ENCODE data around the gene ZDHHC12. TPM values are rescaled to one million over a fixed set of nuclear protein-coding genes. Genes with fewer than 3 reads are reported as not detected.

Gene ZDHHC12
- total RNA-seq, 1 experiment from 2014 or later = 57.6 TPM

DNA sequence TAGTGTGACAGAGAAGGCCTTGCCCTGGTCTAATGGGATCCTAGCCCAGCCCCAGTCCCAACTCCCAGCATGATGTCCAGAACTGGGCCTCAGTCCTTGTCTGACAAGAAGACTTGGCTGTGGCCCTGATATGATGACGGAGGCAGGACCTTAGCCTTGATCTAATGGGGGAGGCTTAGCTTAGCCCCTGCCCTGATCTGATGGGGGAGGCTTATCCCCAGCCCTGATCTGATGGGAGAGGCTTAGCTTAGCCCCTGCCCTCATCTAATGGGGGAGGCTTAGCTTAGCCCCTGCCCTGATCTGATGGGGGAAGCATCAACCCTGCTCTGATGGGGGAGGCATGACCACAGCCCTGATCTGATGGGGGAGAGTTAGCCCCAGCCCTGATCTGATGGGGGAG lies 17.9 kb downstream of the ZDHHC12 start:
- ChIA-PET POLR2A (no interaction called here), CTCF (no interaction called here), RAD21 (ENCODE audit: low non-redundant PET in 1 of 2, low total read pairs in 2 of 2, uncharacterized antibody in 2 of 2, unreplicated experiment in 2 of 2) (no interaction called here)
- H4K20me1 ChIP-seq (ENCODE audit: insufficient read depth) = no peaks in the 10 kb centered on the region
- no peaks in the 10 kb centered on the region for H3K9me3 ChIP-seq (ENCODE audit: control insufficient read depth in 1 of 2, insufficient read depth in 1 of 2, low read depth in 1 of 2, low read length in 2 of 2)
- TF ChIP-seq ZFX (IDR thresholded peaks at IDR 0.05) (no peak), ZNF274 (IDR thresholded peaks at IDR 0.05; ENCODE audit: low read depth, low read length) (no peak), RAD21 (IDR thresholded peaks at IDR 0.05; ENCODE audit: low read depth) (no peak), CEBPB (IDR thresholded peaks at IDR 0.05; ENCODE audit: low read depth) (no peak)
- TF ChIP-seq, protein P1, sequence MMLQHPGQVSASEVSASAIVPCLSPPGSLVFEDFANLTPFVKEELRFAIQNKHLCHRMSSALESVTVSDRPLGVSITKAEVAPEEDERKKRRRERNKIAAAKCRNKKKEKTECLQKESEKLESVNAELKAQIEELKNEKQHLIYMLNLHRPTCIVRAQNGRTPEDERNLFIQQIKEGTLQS (IDR thresholded peaks at IDR 0.05) = no peak
- peaks cover 4 to 17% of the 10 kb centered on the region in 2 experiments; a peak in 2 of 4 replicates for H3K36me3 ChIP-seq (ENCODE audit: control insufficient read depth in 1 of 2, insufficient read depth in 2 of 2, low read length in 2 of 2)
- ATAC-seq (no peak), DNase-seq (ENCODE audit: low read depth, low spot score) (no peak)
- intact Hi-C loops (cut with micrococcal nuclease) = no loop called here
- no peaks in the 10 kb centered on the region for H3K9me2 ChIP-seq (ENCODE audit: insufficient read depth)
- H3K27me3 ChIP-seq (ENCODE audit: insufficient read depth, low read length) = no peaks in the 10 kb centered on the region
- peaks cover 25% of the 10 kb centered on the region for H3K79me2 ChIP-seq (ENCODE audit: insufficient read depth, low read length)
- no TSS peak for BruUV-seq (replicated peaks)
- no peak overlapping the region for H3K4me3 ChIP-seq (replicated peaks in 1 of 2; ENCODE audit: low read depth in 1 of 2, low read length in 2 of 2)
- peaks cover 9 to 23% of the 10 kb centered on the region in 2 experiments for H3K4me1 ChIP-seq (ENCODE audit: control insufficient read depth in 1 of 2, insufficient read depth in 2 of 2, low read length in 2 of 2)
- H3K4me2 ChIP-seq (ENCODE audit: low read length) = no peak overlapping the region
- no peak overlapping the region for H3K27ac ChIP-seq (ENCODE audit: low read depth, low read length)
- no peak overlapping the region for H3K9ac ChIP-seq (ENCODE audit: low read length)
- H2AFZ ChIP-seq (ENCODE audit: low read depth, low read length, poor library complexity, severe bottlenecking) = no peak overlapping the region

DNA sequence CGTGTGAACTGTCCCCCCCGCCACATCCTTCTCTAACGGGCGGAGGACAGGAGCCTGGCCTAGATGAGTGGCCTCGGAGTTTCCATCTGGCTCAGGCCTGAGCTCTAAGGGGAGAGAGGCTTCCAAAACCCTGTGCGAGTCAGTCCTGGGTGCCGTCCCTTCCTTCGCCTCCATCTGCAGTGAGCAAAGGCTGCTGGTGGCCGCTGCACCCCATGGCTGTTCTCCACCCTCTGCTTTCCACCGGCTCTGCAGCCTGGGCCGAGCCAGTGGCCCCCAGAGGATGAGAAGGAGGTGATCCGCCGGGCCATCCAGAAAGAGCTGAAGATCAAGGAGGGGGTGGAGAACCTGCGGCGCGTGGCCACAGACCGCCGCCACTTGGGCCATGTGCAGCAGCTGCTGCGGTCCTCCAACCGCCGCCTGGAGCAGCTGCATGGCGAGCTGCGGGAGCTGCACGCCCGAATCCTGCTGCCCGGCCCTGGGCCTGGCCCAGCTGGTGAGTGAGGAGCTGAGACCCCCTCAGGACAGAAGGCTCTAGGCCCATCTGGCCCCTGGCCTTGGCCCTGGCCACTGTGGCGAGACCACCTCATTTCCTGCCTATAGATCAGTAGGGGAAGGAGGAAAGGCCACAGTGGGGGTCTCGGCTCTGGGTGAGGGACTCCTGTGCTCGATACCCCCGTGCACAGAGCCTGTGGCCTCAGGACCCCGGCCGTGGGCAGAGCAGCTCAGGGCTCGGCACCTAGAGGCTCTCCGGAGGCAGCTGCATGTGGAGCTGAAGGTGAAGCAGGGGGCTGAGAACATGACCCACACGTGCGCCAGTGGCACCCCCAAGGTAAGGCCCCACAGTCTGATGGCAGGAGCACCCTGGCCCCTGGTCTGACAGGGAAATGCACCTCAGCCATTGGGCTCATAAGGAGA lies 18.6 kb downstream of the ZDHHC12 start:
- Histone ChIP-seq H3K36me3 (ENCODE audit: control insufficient read depth in 1 of 2, insufficient read depth in 2 of 2, low read length in 2 of 2) (peaks cover 4 to 17% of the 10 kb centered on the region in 2 experiments; a peak in 2 of 4 replicates), H3K79me2 (ENCODE audit: insufficient read depth, low read length) (peaks cover 27% of the 10 kb centered on the region), H2AFZ (ENCODE audit: low read depth, low read length, poor library complexity, severe bottlenecking) (no peak overlapping the region), H3K9me3 (ENCODE audit: control insufficient read depth in 1 of 2, insufficient read depth in 1 of 2, low read depth in 1 of 2, low read length in 2 of 2) (no peaks in the 10 kb centered on the region), H3K9me2 (ENCODE audit: insufficient read depth) (no peaks in the 10 kb centered on the region), H3K4me1 (ENCODE audit: control insufficient read depth in 1 of 2, insufficient read depth in 2 of 2, low read length in 2 of 2) (peaks cover 9 to 24% of the 10 kb centered on the region in 2 experiments), H3K9ac (ENCODE audit: low read length) (no peak overlapping the region), H3K4me2 (ENCODE audit: low read length) (no peak overlapping the region), H3K4me3 (replicated peaks in 1 of 2; ENCODE audit: low read depth in 1 of 2, low read length in 2 of 2) (no peak overlapping the region), H3K27ac (ENCODE audit: low read depth, low read length) (no peak overlapping the region; the same call in 1 of the 2 replicates), H4K20me1 (ENCODE audit: insufficient read depth) (no peaks in the 10 kb centered on the region), H3K27me3 (ENCODE audit: insufficient read depth, low read length) (no peaks in the 10 kb centered on the region)
- ATAC-seq (no peak), DNase-seq (ENCODE audit: low read depth, low spot score) (no peak)
- CTCF ChIA-PET = no interaction called here
- POLR2A ChIA-PET = no interaction called here
- RAD21 ChIA-PET (ENCODE audit: low non-redundant PET in 1 of 2, low total read pairs in 2 of 2, uncharacterized antibody in 2 of 2, unreplicated experiment in 2 of 2) = no interaction called here
- BruUV-seq (replicated peaks) = no TSS peak
- intact Hi-C loops (cut with micrococcal nuclease) = no loop called here
- TF ChIP-seq, protein P1 (IDR thresholded peaks at IDR 0.05) = no peak
- TF ChIP-seq, protein P2, sequence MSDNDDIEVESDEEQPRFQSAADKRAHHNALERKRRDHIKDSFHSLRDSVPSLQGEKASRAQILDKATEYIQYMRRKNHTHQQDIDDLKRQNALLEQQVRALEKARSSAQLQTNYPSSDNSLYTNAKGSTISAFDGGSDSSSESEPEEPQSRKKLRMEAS (IDR thresholded peaks at IDR 0.05) = no peak
- TF ChIP-seq, protein P3, sequence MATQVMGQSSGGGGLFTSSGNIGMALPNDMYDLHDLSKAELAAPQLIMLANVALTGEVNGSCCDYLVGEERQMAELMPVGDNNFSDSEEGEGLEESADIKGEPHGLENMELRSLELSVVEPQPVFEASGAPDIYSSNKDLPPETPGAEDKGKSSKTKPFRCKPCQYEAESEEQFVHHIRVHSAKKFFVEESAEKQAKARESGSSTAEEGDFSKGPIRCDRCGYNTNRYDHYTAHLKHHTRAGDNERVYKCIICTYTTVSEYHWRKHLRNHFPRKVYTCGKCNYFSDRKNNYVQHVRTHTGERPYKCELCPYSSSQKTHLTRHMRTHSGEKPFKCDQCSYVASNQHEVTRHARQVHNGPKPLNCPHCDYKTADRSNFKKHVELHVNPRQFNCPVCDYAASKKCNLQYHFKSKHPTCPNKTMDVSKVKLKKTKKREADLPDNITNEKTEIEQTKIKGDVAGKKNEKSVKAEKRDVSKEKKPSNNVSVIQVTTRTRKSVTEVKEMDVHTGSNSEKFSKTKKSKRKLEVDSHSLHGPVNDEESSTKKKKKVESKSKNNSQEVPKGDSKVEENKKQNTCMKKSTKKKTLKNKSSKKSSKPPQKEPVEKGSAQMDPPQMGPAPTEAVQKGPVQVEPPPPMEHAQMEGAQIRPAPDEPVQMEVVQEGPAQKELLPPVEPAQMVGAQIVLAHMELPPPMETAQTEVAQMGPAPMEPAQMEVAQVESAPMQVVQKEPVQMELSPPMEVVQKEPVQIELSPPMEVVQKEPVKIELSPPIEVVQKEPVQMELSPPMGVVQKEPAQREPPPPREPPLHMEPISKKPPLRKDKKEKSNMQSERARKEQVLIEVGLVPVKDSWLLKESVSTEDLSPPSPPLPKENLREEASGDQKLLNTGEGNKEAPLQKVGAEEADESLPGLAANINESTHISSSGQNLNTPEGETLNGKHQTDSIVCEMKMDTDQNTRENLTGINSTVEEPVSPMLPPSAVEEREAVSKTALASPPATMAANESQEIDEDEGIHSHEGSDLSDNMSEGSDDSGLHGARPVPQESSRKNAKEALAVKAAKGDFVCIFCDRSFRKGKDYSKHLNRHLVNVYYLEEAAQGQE (IDR thresholded peaks at IDR 0.05; ENCODE audit: low read depth) = no peak
- TF ChIP-seq, protein P4, sequence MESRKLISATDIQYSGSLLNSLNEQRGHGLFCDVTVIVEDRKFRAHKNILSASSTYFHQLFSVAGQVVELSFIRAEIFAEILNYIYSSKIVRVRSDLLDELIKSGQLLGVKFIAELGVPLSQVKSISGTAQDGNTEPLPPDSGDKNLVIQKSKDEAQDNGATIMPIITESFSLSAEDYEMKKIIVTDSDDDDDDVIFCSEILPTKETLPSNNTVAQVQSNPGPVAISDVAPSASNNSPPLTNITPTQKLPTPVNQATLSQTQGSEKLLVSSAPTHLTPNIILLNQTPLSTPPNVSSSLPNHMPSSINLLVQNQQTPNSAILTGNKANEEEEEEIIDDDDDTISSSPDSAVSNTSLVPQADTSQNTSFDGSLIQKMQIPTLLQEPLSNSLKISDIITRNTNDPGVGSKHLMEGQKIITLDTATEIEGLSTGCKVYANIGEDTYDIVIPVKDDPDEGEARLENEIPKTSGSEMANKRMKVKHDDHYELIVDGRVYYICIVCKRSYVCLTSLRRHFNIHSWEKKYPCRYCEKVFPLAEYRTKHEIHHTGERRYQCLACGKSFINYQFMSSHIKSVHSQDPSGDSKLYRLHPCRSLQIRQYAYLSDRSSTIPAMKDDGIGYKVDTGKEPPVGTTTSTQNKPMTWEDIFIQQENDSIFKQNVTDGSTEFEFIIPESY (IDR thresholded peaks at IDR 0.05; ENCODE audit: extremely low read depth, insufficient replicate concordance, low read length) = no peak
- TF ChIP-seq EZH2 (IDR thresholded peaks at IDR 0.05) (no peak), EGR1 (IDR thresholded peaks at IDR 0.05; ENCODE audit: low read depth) (no peak), RAD21 (IDR thresholded peaks at IDR 0.05; ENCODE audit: low read depth) (no peak), JUND (IDR thresholded peaks at IDR 0.05) (no peak), TCF7L2 (IDR thresholded peaks at IDR 0.05; ENCODE audit: borderline replicate concordance, extremely low read depth, insufficient read depth, insufficient read length) (no peak), CEBPB (IDR thresholded peaks at IDR 0.05; ENCODE audit: low read depth) (no peak)

Measured in HCT116 (cell line).